HG02885 (cell line): ENCODE results near the gene NDUFS7.

ENCODE experiments used
- ATAC-seq: cut with Tn5 transposase; IDR thresholded peaks from one replicate; pipeline ENCODE4 v1.9.1; 2021; ENCODE audit warnings: mild to moderate bottlenecking; ENCODE audit not compliant: unreplicated experiment, poor library complexity

Gene NDUFS7

GRCh38 chr19:1399745-1400144 is 16.0 kb downstream of the NDUFS7 start:
- no peak for ATAC-seq

- ATAC-seq = no peak
Observed at GRCh38 chr19:1400281-1401137, 16.8 kb downstream of the NDUFS7 start.

DNA sequence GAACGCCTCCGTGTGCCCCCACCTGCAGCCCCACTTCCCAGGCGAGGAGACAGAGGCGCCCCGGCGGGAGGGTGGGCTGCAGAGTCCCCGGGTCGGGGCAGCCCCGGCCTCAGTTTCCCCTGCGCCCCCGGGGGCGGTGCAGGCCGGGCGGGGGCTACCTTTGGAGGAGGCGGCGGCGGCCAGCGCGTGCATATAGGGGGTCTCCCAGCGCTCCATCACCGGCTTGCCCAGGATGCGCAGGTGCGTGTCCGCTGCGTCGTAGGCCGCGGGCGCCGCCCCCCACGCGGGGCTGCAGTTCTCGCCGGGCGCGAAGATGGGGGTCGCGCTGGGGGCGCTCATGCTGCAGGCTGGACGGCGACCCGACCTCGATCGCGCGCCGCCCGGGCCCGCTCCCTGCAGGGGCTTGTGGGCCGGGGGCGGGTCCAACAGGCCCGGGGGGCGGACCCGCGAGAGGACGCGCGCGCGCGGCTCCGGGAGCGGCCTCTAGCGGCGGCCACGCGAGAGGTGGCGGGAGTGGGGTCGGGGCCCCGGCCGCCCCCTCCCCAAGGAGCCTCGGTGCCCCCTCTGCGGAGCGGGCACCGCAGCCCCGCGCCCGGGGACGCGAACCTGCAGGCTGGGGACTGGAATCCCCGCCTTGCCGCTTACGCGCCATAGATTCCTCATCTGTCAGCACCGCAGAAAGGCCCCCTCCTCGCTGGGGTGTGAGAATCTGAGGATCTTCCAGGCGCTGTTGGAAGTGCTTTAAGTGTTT is 17.6 kb downstream of the NDUFS7 start, which contains the start of gene GAMT:
Gene GAMT (minus strand): TSS at position 405 of the 751 bp plus-strand sequence. CDS start 66 bp downstream, at position 339.
- ATAC-seq = no peak

DNA sequence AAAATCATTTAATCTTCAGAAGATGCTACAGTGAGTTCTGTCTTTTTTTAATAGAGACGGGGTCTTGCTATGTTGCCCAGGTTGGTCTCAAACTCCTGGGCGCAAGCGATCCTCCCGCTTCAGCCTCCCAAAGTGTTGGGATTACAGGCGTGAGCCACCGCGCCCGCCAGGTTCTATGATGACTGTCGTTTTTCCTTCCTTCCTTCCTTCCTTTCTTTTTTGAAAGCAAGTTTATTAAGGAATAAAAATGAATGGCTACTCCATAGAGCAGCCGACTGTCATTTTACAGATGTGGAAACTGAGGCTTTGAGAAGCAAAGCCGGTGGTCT is 18.1 kb downstream of the NDUFS7 start:
- no peak for ATAC-seq

DNA sequence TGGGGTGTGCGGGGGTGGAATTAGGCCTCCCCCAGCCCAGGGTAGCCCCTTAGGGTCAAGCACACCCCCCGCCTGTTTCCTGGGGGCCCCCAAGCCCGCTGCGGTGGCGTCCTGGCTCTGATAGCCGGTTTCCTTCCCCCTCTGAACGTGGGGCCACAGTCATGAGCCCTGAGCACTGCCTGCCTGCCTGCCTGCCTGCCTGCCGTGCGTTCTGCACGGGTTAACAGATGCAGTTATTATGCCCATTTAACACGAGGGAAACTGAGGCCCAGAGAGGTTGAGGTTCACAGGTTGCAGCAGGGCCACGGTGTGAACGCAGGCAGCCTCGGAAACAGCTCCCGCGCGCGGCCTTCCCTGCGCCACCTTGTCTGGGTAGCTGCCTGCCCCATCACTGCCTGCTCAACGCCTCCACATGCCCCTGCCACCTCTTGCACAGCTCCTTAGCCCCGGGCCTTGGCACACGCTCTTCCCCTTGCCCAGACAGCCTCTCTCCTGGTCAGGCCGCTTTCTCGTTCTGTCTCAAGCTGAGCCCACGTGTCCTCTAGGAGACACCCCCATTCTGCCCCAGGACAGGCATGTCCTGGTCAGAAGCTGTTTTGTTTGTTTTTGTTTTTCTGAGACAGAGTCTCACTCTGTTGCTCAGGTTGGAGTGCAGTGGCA is 18.8 kb downstream of the NDUFS7 start:
- ATAC-seq = no peak

DNA sequence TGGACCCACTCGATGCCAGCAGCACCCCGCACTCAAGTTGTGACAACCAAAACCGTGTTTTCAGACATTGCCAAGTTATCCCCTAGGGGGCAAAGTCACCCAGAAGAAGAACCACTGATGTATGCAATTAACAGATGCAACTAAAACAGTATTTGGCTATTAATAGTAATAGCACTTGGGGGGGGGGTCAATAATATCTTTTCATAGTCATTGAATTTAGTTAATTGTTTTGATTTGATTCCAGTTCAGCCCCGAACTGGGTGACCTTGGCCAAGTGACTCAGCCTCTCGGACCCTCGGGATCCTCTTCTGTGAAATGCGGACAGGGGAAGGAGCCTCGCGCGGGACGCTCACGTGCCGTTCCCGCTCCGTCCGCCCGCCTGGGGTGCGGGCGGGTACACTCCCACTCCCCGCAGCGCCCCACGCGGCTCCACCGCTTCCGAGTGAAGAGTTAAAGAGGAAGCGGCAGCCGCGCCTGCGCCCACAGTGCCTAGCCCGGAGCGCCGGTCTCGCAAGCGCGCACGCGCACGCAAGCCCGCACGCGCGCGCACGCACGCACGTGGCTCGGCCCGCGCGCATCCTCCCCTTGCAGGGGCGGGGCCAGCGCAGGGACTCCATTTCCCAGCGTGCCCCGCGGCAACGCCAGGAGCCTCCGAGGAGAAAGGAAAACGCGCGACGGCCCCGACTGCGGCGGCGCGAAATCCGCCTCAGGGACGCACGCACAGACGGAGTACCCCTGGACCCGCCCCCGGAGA is 23.2 kb downstream of the NDUFS7 start:
- ATAC-seq = peak; percentile 81

DNA sequence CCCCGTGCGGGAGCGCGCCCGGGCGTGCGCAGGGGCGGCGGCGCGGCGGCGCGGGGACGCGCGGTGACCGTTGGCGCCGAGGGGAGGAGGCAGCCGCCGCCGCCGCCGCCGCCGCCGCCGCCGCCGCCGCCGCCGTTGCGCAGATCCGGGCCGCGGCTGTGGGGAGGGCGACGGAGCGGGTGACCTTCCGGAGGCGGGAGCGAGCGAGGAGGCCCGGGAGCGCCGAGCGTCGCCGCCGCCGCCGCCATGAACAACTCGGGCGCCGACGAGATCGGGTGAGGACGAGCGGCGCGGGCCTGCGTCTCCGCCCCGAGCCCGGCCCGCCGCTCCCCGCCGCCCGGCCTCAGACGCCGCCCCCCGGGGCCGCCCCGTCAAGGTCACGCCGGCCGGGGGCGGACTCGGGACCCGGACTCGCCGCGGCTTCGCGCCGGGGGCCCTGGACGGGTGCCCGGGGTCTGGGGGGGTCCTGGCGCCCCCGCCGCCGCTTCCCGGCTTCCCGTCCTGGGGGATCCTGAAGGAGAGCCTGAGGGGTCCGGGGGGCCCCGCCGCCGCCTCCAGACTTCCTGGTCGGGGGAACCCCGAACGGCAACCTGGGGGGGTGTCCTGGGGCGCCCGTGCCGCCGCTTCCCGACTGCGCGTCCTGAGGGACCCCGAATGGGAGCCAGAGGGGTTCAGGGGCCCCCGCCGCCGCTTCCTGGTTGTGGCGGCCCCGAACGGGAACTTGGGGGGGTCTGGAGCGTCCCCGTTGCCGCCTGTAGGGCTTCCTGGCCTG is 24.0 kb downstream of the NDUFS7 start, which contains the start of gene DAZAP1:
Gene DAZAP1 (plus strand): TSS at position 59 of the 772 bp plus-strand sequence. CDS start 188 bp downstream, at position 247.
- ATAC-seq = peak; percentile 32

DNA sequence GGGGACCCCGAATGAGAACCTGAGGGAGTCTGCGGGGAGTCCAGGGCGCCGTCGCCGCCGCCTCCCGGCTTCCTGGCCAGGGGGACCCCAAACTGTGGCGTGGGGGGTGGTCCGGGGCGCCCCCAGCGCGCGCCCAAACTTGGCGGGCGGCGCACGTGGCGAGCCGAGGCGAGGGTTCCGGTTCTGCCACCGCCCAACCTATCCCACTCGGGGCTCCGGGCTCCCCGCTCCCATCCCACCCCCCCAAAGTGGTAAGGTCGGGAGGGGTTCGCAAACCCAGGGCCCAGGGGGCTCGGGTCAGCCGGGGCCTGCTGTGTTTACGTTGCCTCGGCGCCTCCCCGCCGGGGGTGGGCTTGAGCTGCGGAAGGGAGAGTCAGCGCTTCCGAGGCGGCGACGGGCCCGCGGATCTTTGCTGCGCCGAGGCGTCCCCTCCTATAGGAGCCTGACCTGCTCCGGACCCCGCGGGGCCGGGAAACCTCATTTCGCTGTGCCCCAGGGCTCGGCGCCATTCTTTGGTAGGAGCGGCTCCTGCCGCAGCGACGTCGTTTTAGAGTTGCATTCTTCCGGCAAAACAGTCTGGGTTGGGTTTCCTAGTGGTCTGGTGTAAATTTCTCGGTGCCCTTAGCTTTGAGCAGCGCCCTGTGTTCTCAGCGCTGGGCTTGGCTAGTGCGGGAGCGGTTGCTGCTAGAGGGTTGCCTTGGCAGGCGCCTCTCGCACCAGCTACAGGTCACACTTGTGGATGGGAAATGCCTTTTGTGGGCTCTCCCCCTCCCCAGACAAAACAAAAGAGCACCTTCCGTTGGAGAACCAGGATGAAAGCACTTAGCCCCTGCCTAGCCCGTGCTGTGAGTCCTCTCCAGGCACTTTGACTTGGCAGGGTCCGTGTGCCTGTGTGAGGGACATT is 24.8 kb downstream of the NDUFS7 start:
- no peak for ATAC-seq

DNA sequence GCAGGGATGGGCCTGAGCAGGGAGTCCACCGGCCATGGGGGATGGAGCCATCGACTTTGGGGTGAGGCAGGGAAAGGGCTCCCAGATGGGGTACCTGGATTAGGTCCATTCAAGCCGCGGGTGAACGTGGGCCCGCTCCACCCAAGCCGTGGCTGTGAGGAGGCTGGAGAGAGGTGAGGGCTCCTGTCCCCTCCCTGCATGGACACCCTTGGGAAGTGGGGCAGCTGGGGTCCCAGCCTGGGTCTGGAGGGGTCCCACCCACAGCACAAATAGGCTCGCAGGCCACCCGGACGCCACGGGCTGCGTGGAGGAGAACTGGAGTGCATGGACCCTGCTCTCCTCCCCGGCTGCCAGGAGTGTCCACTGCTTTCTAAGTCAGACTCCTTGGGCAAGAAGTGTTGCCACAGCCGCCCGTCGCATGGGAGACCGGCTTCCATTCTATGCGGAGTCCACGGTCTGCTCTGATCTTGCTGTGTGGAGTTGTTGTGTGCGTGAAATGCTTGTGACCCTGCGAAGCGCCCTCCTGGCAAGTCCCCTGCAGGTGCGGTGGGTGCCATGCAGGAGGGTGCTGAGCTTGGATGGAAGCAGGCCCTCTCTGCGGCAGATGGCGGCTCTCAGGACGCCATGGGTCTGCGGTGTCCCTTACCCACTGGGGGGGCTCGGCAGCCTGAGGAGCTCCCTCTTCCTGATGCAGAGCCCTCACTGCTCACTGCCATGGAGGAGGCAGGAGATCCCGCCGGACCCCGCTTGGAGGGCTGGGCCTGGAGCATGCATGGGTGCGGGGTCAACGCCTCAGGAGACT is 25.7 kb downstream of the NDUFS7 start:
- ATAC-seq = no peak

- ATAC-seq = no peak
Observed at GRCh38 chr19:1410136-1410786, 26.6 kb downstream of the NDUFS7 start.

DNA sequence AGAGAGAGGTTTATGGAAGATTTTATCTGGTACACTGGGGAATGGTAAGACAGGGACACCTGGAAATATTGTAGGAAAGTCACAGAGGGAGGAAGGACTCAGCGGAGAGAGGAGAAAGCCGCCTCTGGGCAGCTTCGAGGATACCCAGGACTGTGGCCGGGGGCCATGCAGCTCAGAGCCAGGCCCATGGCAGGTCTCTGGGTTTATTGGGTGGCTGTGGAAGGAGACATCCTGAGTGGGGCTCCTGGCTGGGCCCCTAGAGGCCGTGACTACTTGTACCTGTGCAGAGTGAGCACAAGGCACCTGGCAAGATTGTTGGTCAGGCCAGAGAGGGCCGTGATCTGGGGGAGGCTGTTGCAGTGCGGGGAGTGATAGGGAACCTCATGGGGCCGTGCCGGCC is 27.1 kb downstream of the NDUFS7 start:
- no peak for ATAC-seq

DNA sequence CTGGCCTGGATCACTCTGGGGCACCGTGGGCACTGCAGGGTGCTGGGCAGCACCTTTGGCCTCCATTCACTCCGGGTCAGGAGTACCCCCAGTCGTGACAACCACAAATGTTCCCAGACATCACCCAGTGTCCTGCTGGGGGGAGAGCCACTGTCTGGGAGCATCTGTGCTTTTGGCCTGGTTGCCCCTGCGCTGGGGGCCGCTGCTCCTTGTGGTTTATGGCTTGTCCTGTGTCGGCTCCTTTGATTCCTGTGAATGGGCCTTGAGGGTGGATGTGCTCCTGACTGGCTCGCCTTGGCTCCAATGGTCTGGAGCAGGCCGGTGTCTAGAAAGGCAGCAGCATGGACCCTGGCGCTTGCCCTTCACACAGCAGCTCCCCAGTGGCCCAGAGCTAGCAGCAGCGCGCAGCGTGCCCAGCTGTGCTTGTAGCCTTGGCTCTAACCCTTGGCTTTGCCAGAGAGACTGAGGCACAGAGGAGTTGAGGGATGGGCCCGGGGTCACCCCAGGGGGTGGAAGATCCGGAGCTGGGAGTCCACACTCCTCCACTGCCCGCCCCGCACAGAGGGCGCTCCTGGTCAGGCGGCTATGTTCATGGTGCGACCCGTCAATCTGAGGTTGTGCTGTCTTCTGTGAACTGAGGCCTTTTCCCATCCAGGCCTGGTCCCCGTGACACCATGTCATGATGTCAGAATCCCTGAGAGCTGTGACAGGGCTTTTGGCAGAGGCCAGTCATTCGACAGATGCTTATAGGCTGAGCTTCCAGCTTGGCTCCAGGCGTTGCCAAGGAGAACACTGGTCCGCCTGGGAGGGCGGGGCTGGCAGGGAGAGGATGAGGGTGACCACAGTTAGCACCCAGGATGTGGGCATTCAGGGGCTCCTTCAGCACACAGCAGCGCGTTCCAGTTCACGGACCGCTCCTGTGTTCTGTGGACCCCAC is 27.8 kb downstream of the NDUFS7 start:
- ATAC-seq = no peak

DNA sequence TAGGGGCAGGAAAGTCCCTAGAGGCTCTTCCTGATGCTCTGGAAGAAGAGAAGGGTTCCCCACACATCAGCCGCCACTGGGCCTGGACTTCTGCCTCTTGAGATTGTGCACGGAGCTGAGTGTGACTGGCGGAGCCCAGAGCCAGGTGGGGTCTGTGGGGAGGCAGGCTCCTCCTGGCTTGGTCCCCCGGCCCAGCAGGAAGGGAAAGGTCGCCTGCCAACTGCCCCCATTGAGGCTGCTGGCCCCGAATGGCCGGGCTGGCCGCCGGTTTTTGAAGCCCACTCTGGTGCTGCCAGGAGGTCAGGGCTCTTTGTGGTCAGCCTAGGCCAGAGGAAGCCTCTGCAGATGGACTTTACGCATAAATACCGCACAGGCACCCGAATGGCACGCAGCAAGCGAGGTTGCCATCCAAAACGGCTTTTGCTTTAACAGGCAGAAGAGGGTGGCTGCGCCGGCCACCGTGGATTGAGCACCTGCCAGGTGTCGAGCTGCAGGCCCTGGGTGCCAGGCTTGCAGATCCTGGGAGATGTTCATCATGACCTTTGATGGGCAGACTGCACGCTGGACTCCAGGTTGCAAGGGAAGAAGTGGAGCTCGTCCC is 28.7 kb downstream of the NDUFS7 start:
- ATAC-seq = no peak

- ATAC-seq = no peak
Observed at GRCh38 chr19:1412995-1413800, 29.5 kb downstream of the NDUFS7 start.
